Esophagus squamous epithelium (tissue), 4 donors: ENCODE measurements around the gene GRK5.

ENCODE experiments used
- CTCF ChIP-seq, 6 experiments: fragments of 450-650 bp in 4 of 6; fragments of 200-600 bp in 2 of 6; sonication (generic) in 2 of 6; IDR thresholded peaks; one replicate each; pipeline ENCODE4 v1.5.1; 2016 to 2019; ENCODE audit warnings: antibody characterized with exemption in 6 of 6, mild to moderate bottlenecking in 4 of 6, moderate library complexity in 4 of 6
- POLR2A ChIP-seq, 4 donors: fragments of 450-650 bp; IDR thresholded peaks; one replicate each; pipeline ENCODE4 v1.6.1; 2017; ENCODE audit warnings: antibody characterized with exemption in 4 of 4, mild to moderate bottlenecking in 4 of 4, moderate library complexity in 3 of 4

- TF ChIP-seq POLR2A (IDR thresholded peaks at IDR 0.05) (no peak), CTCF (IDR thresholded peaks at IDR 0.05) (no peak)
Measured at GRCh38 chr10:119190954-119191785, 16.2 kb upstream of the GRK5 start.
